LNCaP clone FGC (cell line): ENCODE results near the gene AIM2.
"Not testable (repeated sequence)": the region's sequence is repeated elsewhere in the genome, so short reads cannot be mapped to it uniquely, and the experiment has no call there.

ENCODE experiments used
- DNase-seq: peaks from one replicate; pipeline ENCODE4 v3.0.0-alpha.2; 2011; ENCODE audit warnings: low read depth
- H3K4me3 ChIP-seq: 2 replicates; pipeline ENCODE4 v1.5.1; 2011; ENCODE audit warnings: mild to moderate bottlenecking, low read depth, low read length, control low read depth
- TF ChIP-seq, protein P1 (sequence below): IDR thresholded peaks from 2 replicates; pipeline ENCODE4 v1.5.1; 2012; ENCODE audit warnings: mild to moderate bottlenecking; ENCODE audit not compliant: control insufficient read depth, insufficient read depth; ENCODE audit errors: extremely low read depth

The AIM2 gene, protein sequence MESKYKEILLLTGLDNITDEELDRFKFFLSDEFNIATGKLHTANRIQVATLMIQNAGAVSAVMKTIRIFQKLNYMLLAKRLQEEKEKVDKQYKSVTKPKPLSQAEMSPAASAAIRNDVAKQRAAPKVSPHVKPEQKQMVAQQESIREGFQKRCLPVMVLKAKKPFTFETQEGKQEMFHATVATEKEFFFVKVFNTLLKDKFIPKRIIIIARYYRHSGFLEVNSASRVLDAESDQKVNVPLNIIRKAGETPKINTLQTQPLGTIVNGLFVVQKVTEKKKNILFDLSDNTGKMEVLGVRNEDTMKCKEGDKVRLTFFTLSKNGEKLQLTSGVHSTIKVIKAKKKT

DNA sequence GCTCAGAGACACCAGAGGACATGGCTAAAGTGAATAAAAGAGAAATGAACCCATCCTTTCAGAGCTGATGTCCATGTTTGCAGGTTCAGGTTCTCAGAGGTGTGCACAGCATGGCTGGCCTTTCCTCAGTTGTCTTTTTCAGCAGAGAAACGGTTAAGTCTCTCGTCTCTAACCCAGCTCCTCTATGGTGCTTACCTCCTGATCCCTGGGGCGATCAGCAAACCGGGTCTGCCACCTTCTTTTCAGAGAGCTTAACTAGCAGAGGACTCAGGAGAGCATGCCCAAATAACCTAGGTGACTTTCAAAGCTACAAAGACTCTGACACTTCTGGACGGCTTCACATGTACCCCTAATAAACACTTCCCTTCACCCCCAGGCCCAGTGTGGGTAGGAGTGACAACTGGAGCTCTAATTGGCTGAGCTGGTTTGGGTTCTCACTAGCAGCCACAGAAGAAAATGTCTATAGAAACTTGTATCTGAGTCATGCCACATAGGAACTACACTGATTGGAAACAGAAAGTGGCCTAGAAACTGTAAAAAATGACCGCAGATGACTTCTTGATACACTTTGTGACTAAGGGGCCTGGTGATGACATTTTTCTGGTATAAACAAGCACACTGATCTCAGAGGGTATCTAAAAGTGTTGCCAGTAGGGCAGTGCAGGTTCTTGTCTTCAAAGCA is at the start of gene AIM2:
TSS of gene AIM2 (minus strand) at position 329 of the 682 bp plus-strand sequence. CDS start 3,267 bp downstream, outside the sequence.
- DNase-seq: no peak

DNA sequence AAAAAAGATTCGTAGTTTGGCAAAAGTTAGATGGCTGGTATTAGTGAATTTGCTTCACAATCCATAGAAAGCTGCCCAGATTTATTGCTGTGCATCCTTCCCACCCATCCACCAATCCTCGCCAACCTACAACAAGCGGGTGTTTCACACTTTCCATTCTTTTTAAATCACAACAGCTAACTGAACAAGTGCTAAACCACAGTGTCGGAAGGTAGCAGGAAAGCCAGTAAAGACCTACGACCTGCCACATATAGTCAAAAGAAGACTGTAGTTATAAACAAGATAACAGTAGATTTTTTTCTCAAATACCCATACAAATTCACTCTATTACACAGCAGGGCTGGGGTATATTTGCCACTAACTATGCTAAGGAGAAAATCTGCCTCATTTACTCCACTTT is 47.0 kb upstream of the AIM2 start:
- no peak overlapping the region for H3K4me3 ChIP-seq
- no peak for DNase-seq
- TF ChIP-seq, protein P1, sequence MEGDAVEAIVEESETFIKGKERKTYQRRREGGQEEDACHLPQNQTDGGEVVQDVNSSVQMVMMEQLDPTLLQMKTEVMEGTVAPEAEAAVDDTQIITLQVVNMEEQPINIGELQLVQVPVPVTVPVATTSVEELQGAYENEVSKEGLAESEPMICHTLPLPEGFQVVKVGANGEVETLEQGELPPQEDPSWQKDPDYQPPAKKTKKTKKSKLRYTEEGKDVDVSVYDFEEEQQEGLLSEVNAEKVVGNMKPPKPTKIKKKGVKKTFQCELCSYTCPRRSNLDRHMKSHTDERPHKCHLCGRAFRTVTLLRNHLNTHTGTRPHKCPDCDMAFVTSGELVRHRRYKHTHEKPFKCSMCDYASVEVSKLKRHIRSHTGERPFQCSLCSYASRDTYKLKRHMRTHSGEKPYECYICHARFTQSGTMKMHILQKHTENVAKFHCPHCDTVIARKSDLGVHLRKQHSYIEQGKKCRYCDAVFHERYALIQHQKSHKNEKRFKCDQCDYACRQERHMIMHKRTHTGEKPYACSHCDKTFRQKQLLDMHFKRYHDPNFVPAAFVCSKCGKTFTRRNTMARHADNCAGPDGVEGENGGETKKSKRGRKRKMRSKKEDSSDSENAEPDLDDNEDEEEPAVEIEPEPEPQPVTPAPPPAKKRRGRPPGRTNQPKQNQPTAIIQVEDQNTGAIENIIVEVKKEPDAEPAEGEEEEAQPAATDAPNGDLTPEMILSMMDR: no peak

More for the DNA sequence above, at the start of gene AIM2:
- TF ChIP-seq, protein P1: no peak
- no peak within 1 kb of the TSS for H3K4me3 ChIP-seq

DNA sequence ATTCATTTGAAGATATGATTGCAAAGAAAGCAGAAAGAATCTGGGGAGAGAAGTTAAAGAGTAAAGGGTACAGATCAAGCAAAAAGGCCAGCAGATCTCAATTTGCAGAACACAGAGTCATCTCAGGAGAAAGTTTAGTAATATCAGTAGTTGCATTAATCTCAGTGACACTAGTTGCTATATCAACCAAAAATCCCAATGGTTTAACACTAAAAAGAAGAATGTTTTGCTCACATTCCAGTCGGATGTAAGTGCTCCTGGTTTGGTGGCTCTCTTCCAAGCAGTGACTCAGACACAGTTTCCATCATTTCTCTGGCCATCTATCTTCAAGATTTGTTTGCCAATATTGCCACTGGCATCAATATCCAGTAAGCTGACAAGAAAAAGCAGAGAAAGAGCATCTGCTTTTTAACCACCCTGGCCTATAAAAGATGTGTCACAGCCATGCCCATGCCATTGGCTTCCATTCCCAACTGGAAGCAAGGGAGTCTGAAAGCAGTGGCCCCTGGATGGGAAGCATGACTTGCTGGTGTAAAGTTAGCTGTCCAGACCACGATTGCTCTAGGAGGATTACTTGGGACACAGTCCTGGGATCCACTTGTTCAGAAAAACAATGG is 45.5 kb upstream of the AIM2 start:
- no peak overlapping the region for H3K4me3 ChIP-seq
- TF ChIP-seq, protein P1: no peak
- DNase-seq: no peak

DNA sequence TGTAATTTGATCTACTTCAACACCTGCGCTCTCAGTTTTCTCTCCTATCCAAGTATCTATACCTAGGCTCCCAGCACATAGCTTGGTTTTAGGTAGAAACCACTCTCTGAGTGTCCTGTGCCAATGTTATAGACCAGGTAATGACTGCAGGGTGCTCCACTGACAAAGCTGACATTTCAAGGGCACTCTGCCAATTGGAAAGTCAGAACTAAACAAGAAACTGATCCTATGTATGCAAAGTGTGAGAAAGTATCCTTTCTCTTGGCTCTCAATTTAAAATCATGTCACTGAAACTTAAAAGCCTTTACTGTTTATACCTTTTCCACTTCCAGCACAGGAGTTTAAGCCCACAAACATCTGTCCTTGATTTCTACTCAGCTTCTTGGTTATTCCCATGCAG is 45.0 kb upstream of the AIM2 start:
- TF ChIP-seq, protein P1: no peak
- no peak for DNase-seq
- H3K4me3 ChIP-seq: no peak overlapping the region

DNA sequence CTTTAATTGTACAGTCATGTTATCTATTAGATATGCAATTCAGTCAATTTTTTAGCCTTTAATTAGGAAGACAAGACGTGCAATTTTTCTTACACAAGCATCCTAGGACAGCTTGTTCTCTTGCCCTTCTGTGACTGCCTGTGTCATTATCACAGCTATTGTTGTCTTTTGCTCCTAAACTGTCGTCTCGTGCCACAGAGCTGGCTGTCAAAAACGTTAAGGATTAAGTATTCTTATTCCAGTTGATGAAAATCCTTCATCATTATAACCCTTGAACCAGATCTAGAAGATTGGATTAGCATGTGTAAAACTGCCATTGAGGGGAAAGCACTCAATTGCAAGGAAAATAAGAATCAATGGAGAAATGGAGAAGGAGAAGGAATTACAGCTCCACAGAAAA is 43.8 kb upstream of the AIM2 start:
- TF ChIP-seq, protein P1: no peak
- no peak overlapping the region for H3K4me3 ChIP-seq
- no peak for DNase-seq

DNA sequence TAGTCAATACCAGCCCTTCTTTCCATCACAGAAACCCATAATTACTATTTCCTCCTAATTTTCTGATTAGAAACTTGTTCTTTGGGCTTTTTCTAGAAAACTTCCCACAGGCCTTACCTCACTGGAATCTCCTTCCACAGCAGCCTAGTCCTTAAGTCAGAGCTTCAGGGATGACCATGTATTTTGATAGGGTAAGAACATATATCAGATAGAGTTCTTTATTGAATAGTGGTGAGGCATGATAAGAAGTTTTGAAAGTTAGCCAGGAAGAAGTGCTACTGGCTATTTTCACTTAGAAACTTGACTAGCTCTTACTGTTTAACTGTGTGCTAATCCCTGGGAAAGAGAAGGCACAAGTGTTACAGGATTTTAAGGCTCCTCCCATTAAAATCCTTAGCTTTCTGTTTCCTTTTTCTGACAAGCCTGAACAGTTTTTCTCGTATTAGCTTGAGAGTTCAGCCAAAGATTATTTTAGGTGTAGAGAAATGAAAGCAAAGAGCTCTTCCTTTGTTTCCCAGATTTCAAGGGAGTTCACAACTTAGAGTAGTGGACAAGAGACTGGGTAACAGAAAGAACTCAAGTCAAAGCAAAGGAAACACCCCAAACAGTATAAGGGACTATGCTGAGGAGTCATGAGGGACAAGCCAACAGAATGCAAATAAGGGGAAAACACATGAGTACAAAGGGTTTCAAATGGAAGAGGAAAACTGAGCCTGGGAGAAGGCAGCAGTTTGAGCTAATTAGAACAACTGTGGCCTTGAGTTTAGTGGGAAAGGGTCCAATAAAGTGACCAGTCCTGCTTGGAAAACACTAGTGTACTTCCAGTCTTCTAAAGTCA is 37.2 kb upstream of the AIM2 start:
- no peak overlapping the region for H3K4me3 ChIP-seq
- TF ChIP-seq, protein P1: no peak
- no peak for DNase-seq

DNA sequence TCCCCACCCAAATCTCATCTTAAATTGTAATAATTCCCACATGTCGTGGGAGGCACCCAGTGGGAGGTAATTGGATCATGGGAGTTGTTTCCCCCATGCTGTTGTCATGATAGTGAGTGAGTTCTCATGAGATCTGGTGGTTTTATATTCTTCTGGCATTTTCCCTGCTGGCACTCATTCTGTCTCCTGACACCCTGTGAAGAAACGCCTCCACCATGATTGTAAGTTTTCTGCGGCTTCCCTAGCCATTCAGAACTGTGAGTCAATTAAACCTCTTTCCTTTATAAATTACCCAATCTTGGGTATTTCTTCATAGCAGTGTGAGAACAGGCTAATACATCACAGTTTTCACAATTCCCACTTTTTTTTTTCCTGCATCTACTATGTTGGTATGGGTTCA is 26.5 kb upstream of the AIM2 start:
- not testable (repeated sequence) for DNase-seq, H3K4me3 ChIP-seq
